ENCODE data around the gene TMED4. TPM values are rescaled to one million over a fixed set of nuclear protein-coding genes. Genes with fewer than 3 reads are reported as not detected.

The TMED4 gene
- polyA plus RNA-seq, 1 donor from 2014 or later, result 158 TPM

DNA sequence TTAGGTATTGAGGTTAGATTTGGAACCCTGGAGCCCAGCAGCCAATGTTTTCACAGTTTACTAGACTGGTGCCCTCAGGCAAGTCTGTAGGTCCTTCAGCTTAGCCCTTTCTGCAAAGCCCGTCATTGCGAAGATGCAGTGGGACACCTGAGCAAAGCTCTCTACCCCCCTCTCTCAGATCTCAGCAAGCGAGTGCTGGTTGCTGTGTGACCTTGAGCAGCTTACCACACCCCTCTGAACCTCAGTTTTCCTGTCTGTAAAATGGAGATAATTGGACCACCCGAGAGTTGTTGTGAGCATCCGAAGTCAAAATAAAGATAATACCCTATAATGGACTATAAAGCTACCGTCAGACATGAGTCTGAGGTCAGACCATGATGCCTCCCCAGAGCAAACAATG lies 44.6 kb downstream of the TMED4 start:
- no peaks in the 10 kb centered on the region for H3K27me3 ChIP-seq (ENCODE audit: insufficient read depth, low read depth, low read length)
- H2AFZ ChIP-seq (ENCODE audit: low read depth, low read length), result no peak overlapping the region
- no peaks in the 10 kb centered on the region for H3K36me3 ChIP-seq (ENCODE audit: insufficient read depth, low read length)
- no peaks in the 10 kb centered on the region for H4K20me1 ChIP-seq (ENCODE audit: insufficient read depth)
- no peaks in the 10 kb centered on the region for H3K9me2 ChIP-seq (ENCODE audit: insufficient read depth, low read length)
- H3F3A ChIP-seq (ENCODE audit: insufficient read depth, low read length, poor library complexity, severe bottlenecking), result no peaks in the 10 kb centered on the region
- H3K4me2 ChIP-seq (ENCODE audit: low read length), result no peak overlapping the region
- no peaks in the 10 kb centered on the region for H3K79me2 ChIP-seq (replicated peaks; ENCODE audit: insufficient read depth, low read length)
- no peak overlapping the region for H3K27ac ChIP-seq (ENCODE audit: low read length)
- H3K9me3 ChIP-seq (ENCODE audit: low read length), result no peaks in the 10 kb centered on the region
- TF ChIP-seq RAD21 (conservative IDR thresholded peaks at IDR 0.05), result no peak
- TF ChIP-seq, protein P1, sequence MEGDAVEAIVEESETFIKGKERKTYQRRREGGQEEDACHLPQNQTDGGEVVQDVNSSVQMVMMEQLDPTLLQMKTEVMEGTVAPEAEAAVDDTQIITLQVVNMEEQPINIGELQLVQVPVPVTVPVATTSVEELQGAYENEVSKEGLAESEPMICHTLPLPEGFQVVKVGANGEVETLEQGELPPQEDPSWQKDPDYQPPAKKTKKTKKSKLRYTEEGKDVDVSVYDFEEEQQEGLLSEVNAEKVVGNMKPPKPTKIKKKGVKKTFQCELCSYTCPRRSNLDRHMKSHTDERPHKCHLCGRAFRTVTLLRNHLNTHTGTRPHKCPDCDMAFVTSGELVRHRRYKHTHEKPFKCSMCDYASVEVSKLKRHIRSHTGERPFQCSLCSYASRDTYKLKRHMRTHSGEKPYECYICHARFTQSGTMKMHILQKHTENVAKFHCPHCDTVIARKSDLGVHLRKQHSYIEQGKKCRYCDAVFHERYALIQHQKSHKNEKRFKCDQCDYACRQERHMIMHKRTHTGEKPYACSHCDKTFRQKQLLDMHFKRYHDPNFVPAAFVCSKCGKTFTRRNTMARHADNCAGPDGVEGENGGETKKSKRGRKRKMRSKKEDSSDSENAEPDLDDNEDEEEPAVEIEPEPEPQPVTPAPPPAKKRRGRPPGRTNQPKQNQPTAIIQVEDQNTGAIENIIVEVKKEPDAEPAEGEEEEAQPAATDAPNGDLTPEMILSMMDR (IDR thresholded peaks at IDR 0.05; ENCODE audit: poor library complexity, severe bottlenecking), result no peak
- TF ChIP-seq EZH2 (IDR thresholded peaks at IDR 0.05; ENCODE audit: borderline replicate concordance, insufficient read depth, low read length, poor library complexity, severe bottlenecking), result no peak
- TF ChIP-seq POLR2AphosphoS5 (IDR thresholded peaks at IDR 0.05), result no peak
- no peak for TF ChIP-seq TAF1 (IDR thresholded peaks at IDR 0.05; ENCODE audit: low read depth)
- TF ChIP-seq EP300 (conservative IDR thresholded peaks at IDR 0.05; ENCODE audit: poor library complexity, severe bottlenecking), result no peak
- H3K9ac ChIP-seq (ENCODE audit: low read length), result no peak overlapping the region
- H3K4me3 ChIP-seq (ENCODE audit: low read length), result no peak overlapping the region

DNA sequence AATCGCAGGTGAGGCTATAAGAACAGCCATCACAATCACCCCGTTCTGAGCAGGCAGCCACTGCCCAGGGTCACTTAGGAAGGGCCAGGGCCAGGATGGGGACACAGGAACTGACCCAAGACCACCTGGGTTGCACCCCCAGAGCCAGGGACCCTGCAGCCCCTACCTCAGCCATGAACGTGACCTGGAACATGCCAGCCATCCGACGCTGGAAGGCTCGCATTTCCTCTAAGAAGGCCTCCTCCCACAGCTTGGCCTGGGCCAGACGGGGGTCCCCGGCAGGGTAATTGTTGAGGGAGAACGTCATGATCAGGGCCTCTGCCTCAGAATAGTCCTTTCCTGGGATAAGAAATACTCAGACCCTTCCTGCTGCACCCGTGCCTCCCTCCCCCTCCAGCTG lies 45.9 kb downstream of the TMED4 start:
- TF ChIP-seq RAD21 (conservative IDR thresholded peaks at IDR 0.05), result no peak
- TF ChIP-seq MXI1 (conservative IDR thresholded peaks at IDR 0.05; ENCODE audit: poor library complexity, severe bottlenecking), result no peak
- no peak for TF ChIP-seq EP300 (conservative IDR thresholded peaks at IDR 0.05; ENCODE audit: poor library complexity, severe bottlenecking)
- TF ChIP-seq, protein P2, sequence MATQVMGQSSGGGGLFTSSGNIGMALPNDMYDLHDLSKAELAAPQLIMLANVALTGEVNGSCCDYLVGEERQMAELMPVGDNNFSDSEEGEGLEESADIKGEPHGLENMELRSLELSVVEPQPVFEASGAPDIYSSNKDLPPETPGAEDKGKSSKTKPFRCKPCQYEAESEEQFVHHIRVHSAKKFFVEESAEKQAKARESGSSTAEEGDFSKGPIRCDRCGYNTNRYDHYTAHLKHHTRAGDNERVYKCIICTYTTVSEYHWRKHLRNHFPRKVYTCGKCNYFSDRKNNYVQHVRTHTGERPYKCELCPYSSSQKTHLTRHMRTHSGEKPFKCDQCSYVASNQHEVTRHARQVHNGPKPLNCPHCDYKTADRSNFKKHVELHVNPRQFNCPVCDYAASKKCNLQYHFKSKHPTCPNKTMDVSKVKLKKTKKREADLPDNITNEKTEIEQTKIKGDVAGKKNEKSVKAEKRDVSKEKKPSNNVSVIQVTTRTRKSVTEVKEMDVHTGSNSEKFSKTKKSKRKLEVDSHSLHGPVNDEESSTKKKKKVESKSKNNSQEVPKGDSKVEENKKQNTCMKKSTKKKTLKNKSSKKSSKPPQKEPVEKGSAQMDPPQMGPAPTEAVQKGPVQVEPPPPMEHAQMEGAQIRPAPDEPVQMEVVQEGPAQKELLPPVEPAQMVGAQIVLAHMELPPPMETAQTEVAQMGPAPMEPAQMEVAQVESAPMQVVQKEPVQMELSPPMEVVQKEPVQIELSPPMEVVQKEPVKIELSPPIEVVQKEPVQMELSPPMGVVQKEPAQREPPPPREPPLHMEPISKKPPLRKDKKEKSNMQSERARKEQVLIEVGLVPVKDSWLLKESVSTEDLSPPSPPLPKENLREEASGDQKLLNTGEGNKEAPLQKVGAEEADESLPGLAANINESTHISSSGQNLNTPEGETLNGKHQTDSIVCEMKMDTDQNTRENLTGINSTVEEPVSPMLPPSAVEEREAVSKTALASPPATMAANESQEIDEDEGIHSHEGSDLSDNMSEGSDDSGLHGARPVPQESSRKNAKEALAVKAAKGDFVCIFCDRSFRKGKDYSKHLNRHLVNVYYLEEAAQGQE (IDR thresholded peaks at IDR 0.05; ENCODE audit: borderline replicate concordance), result no peak
- no peak for TF ChIP-seq POLR2AphosphoS5 (IDR thresholded peaks at IDR 0.05)
- no peak for TF ChIP-seq EZH2 (IDR thresholded peaks at IDR 0.05; ENCODE audit: borderline replicate concordance, insufficient read depth, low read length, poor library complexity, severe bottlenecking)
- TF ChIP-seq, protein P1 (IDR thresholded peaks at IDR 0.05; ENCODE audit: poor library complexity, severe bottlenecking), result no peak
- no peak for TF ChIP-seq TAF1 (IDR thresholded peaks at IDR 0.05; ENCODE audit: low read depth)
- TF ChIP-seq SMC3 (conservative IDR thresholded peaks at IDR 0.05; ENCODE audit: poor library complexity), result no peak

More for the DNA sequence above, 45.9 kb downstream of the TMED4 start:
- H3K27me3 ChIP-seq (ENCODE audit: insufficient read depth, low read depth, low read length), result no peaks in the 10 kb centered on the region
- H2AFZ ChIP-seq (ENCODE audit: low read depth, low read length), result no peak overlapping the region
- no peaks in the 10 kb centered on the region for H3K79me2 ChIP-seq (replicated peaks; ENCODE audit: insufficient read depth, low read length)
- no peak overlapping the region for H3K27ac ChIP-seq (ENCODE audit: low read length)
- H3F3A ChIP-seq (ENCODE audit: insufficient read depth, low read length, poor library complexity, severe bottlenecking), result no peaks in the 10 kb centered on the region
- no peaks in the 10 kb centered on the region for H3K9me3 ChIP-seq (ENCODE audit: low read length)
- H3K4me3 ChIP-seq (ENCODE audit: low read length), result no peak overlapping the region
- H3K4me2 ChIP-seq (ENCODE audit: low read length), result no peak overlapping the region
- no peaks in the 10 kb centered on the region for H3K9me2 ChIP-seq (ENCODE audit: insufficient read depth, low read length)
- H3K36me3 ChIP-seq (ENCODE audit: insufficient read depth, low read length), result no peaks in the 10 kb centered on the region
- no peak overlapping the region for H3K9ac ChIP-seq (ENCODE audit: low read length)
- H4K20me1 ChIP-seq (ENCODE audit: insufficient read depth), result no peaks in the 10 kb centered on the region
